CD4-positive, alpha-beta memory T cell (primary cell): ENCODE measurements around the gene FSTL4. TPM values are rescaled to one million over a fixed set of nuclear protein-coding genes. Genes with fewer than 3 reads are reported as not detected.

ENCODE experiments used
- microRNA-seq: library from miRNA; unstranded; fragments of <30 nt; microRNA quantifications from one replicate; pipeline ENCODE4 v1.2.0, GENCODE V29; 2021; ENCODE audit warnings: borderline replicate concordance, borderline number of aligned reads, borderline microRNAs expressed, mixed read lengths
- polyA plus RNA-seq, 2 donors: library from polyadenylated mRNA; unstranded; fragments of 300-500 nt; fragmentation: Illumina TruSeq; gene quantifications; one replicate each; pipeline ENCODE4 v1.2.3, GENCODE V29; 2021
- total RNA-seq, 2 experiments: library from RNA; stranded (reverse); gene quantifications; one replicate each; pipeline ENCODE4 v1.2.3, GENCODE V29; 2021

FSTL4 gene
- total and polyA plus RNA-seq, 4 experiments from 2014 or later, result not detected

Small RNA genes lying within 50 kb of the gene (microRNA-seq; reads per million reads assigned to microRNA genes)
- gene MIR1289-2, result not detected
